HepG2 (cell line): ENCODE measurements around the gene GNAI2. TPM values are rescaled to one million over a fixed set of nuclear protein-coding genes. Genes with fewer than 3 reads are reported as not detected.
A peak's percentile ranks its signal among the peaks of the same experiment; 100 is the strongest.

Experiments used
- ATAC-seq: fragments of 200-7000 bp; cut with Tn5 transposase; 3 replicates; pipeline ENCODE4 v1.9.1; 2020; ENCODE audit warnings: mild to moderate bottlenecking, moderate library complexity
- BruUV-seq: library from RNA; stranded (reverse); fragments of 400-500 nt; replicated peaks from 2 replicates; lab custom pipeline; 2021; lab: Mats Ljungman, UMichigan
- CTCF ChIA-PET: fragments of 300-600 bp; formaldehyde crosslinking; extraction: SDS; loops from one replicate; lab custom pipeline; 2021; ENCODE audit warnings: low total read pairs, inconsistent platforms, low intra/inter-chr PET ratio; lab: Yijun Ruan, JAX
- POLR2A ChIA-PET: fragments of 350-600 bp; sonication (Branson Sonifier 250); formaldehyde crosslinking; loops from one replicate; lab custom pipeline; 2020; ENCODE audit warnings: antibody characterized with exemption, inconsistent platforms; lab: Yijun Ruan, JAX
- DNase-seq: peaks from one replicate; pipeline ENCODE4 v3.0.0-alpha.2; 2015; ENCODE audit warnings: low spot score
- FAIRE-seq: peaks from 3 replicates; lab custom pipeline; 2011; peaks lifted over from hg19 to GRCh38; lab: Jason Lieb, UNC
- H2AFZ ChIP-seq: one replicate; pipeline ENCODE4 v1.6.1; 2011; ENCODE audit warnings: low read length, inconsistent platforms
- H3K27ac ChIP-seq: fragments of 300-600 bp; 3 replicates; pipeline ENCODE4 v1.8.0; 2011; ENCODE audit warnings: mixed run types, mild to moderate bottlenecking, mixed read lengths, low read length, inconsistent platforms; ENCODE audit not compliant: insufficient read depth; ENCODE audit errors: extremely low read length
- H3K27me3 ChIP-seq, 2 experiments: fragments of 200-600 bp in 1 of 2; 2 replicates in 1 of 2; 3 replicates in 1 of 2; pipeline versions ENCODE4 v1.6.0 to v1.8.0; 2011; ENCODE audit warnings: low read length in 2 of 2, mild to moderate bottlenecking in 2 of 2, moderate library complexity in 2 of 2, inconsistent platforms in 1 of 2; ENCODE audit not compliant: insufficient read depth in 2 of 2, control insufficient read depth in 1 of 2
- H3K36me3 ChIP-seq, 2 experiments: fragments of 200-600 bp in 1 of 2; replicated peaks in 1 of 2; 2 replicates in 1 of 2; 3 replicates in 1 of 2; pipeline versions ENCODE4 v1.5.1 to v1.8.0; 2011; ENCODE audit warnings: low read length in 2 of 2, inconsistent platforms in 1 of 2; ENCODE audit not compliant: insufficient read depth in 2 of 2, control insufficient read depth in 1 of 2
- H3K4me1 ChIP-seq: 2 replicates; pipeline ENCODE4 v1.5.1; 2012; ENCODE audit warnings: low read length, inconsistent platforms; ENCODE audit not compliant: insufficient read depth
- H3K4me2 ChIP-seq: 2 replicates; pipeline ENCODE4 v1.6.0; 2011; ENCODE audit warnings: low read depth, low read length, inconsistent platforms
- H3K4me3 ChIP-seq, 3 experiments: fragments of 200-600 bp in 1 of 3; sonication (generic), shearing (Covaris generic) in 1 of 3; replicated peaks in 1 of 3; 2 replicates each; pipeline ENCODE4 v1.5.1; 2011 to 2016; ENCODE audit warnings: low read length in 3 of 3, inconsistent platforms in 2 of 3, low read depth in 2 of 3, mild to moderate bottlenecking in 2 of 3, control low read depth in 1 of 3, mixed read lengths in 1 of 3; ENCODE audit not compliant: insufficient read depth in 1 of 3
- H3K79me2 ChIP-seq: one replicate; pipeline ENCODE4 v1.6.1; 2011; ENCODE audit warnings: low read length, inconsistent platforms; ENCODE audit not compliant: insufficient read depth
- H3K9ac ChIP-seq: 2 replicates; pipeline ENCODE4 v1.6.0; 2011; ENCODE audit warnings: mild to moderate bottlenecking, low read depth, low read length, inconsistent platforms; ENCODE audit not compliant: insufficient read depth
- H3K9me3 ChIP-seq: 2 replicates; pipeline ENCODE4 v1.5.1; 2012; ENCODE audit warnings: mild to moderate bottlenecking, low read length
- H4K20me1 ChIP-seq: 2 replicates; pipeline ENCODE4 v1.6.0; 2011; ENCODE audit warnings: inconsistent platforms, mild to moderate bottlenecking, low read length, moderate library complexity; ENCODE audit not compliant: insufficient read depth
- HOXA5 ChIP-seq: sonication (generic); formaldehyde crosslinking; IDR thresholded peaks from 2 replicates; pipeline ENCODE4 v1.4.0; 2020; ENCODE audit warnings: missing genetic modification reagents
- KDM4B ChIP-seq: sonication (generic); formaldehyde crosslinking; IDR thresholded peaks from 2 replicates; pipeline ENCODE4 v1.4.0; 2020; ENCODE audit warnings: missing genetic modification reagents
- MATR3 ChIP-seq: sonication (generic); formaldehyde crosslinking; IDR thresholded peaks from 2 replicates; pipeline ENCODE4 v1.4.0; 2020; ENCODE audit warnings: missing genetic modification reagents
- NONO ChIP-seq, 2 experiments: fragments of 450-650 bp in 1 of 2; sonication (generic) in 1 of 2; formaldehyde crosslinking in 1 of 2; IDR thresholded peaks in 1 of 2; conservative IDR thresholded peaks in 1 of 2; 2 replicates each; pipeline versions ENCODE4 v1.6.1 to v1.8.0; 2017 to 2022; ENCODE audit warnings: mild to moderate bottlenecking in 1 of 2, missing genetic modification reagents in 1 of 2, moderate library complexity in 1 of 2
- ZNF180 ChIP-seq: sonication (generic); formaldehyde crosslinking; IDR thresholded peaks from 2 replicates; pipeline ENCODE4 v1.4.0; 2020; ENCODE audit warnings: low read depth, missing genetic modification reagents, borderline replicate concordance
- ZNF205 ChIP-seq: IDR thresholded peaks from 2 replicates; pipeline ENCODE4 v1.6.1; 2018; ENCODE audit warnings: missing biosample characterization, missing genetic modification reagents
- ZNF629 ChIP-seq: sonication (generic); formaldehyde crosslinking; conservative IDR thresholded peaks from 2 replicates; pipeline ENCODE4 v1.5.0; 2020; ENCODE audit warnings: missing genetic modification reagents
- ZNF788 ChIP-seq: sonication (generic); formaldehyde crosslinking; IDR thresholded peaks from 2 replicates; pipeline ENCODE4 v1.5.0; 2020; ENCODE audit warnings: mild to moderate bottlenecking, missing genetic modification reagents, borderline replicate concordance
- ZNF891 ChIP-seq: sonication (generic); formaldehyde crosslinking; IDR thresholded peaks from 2 replicates; pipeline ENCODE4 v1.5.0; 2020; ENCODE audit warnings: mild to moderate bottlenecking, missing genetic modification reagents
- WGBS: methylation state at CpG from one replicate; pipeline ENCODE4 v1.1.6; 2017; ENCODE audit warnings: low lambda C conversion rate; 5-methylcytosine and 5-hydroxymethylcytosine counted together
- in situ Hi-C: cut with HindIII; loops from 2 replicates; pipeline ENCODE4 v1.10.0; 2017; ENCODE audit warnings: low pct_unique_long_range_greater_than_20kb; ENCODE audit not compliant: extremely low pct_ligation_motif_present
- intact Hi-C: fragments of 100-400 bp; cut with micrococcal nuclease; formaldehyde crosslinking; loops from one replicate; pipeline ENCODE4 v1.10.0; 2022; ENCODE audit not compliant: unreplicated experiment
- polyA plus RNA-seq, 8 experiments: library from polyadenylated mRNA; depleted of rRNA in 3 of 8; stranded (reverse) in 7 of 8; unstranded in 1 of 8; fragments of >200 nt; fragmentation: Illumina TruSeq in 4 of 8; extraction: Trizol in 4 of 8; gene quantifications; 2 replicates each; pipeline versions ENCODE4 v1.2.1 to v1.2.3, GENCODE V29; 2011 to 2016; ENCODE audit warnings: low read depth in 4 of 8, missing spikeins in 1 of 8, mixed read lengths in 1 of 8; ENCODE audit not compliant: insufficient read depth in 1 of 8
- total RNA-seq, 5 experiments: library from RNA; depleted of rRNA; stranded (reverse); fragments of >200 nt; fragmentation: Illumina TruSeq; extraction: Trizol; gene quantifications; 2 replicates each; pipeline ENCODE4 v1.2.3, GENCODE V29; 2016; ENCODE audit warnings: low read depth in 1 of 5
- TF ChIP-seq, protein P1 (sequence below): sonication (generic); formaldehyde crosslinking; IDR thresholded peaks from 2 replicates; pipeline ENCODE4 v1.4.0; 2020; ENCODE audit warnings: missing genetic modification reagents
- TF ChIP-seq, protein P2 (sequence below): IDR thresholded peaks from 2 replicates; pipeline ENCODE4 v1.6.1; 2016; ENCODE audit warnings: mild to moderate bottlenecking
- TF ChIP-seq, protein P3 (sequence below): fragments of 450-650 bp; IDR thresholded peaks from 2 replicates; pipeline ENCODE4 v1.6.1; 2016

The GNAI2 gene
- total and polyA plus RNA-seq, 2 of the 13 experiments (the other 11 are each of a cell fraction or from before 2014, with no cell fraction given): 51.1 to 66.2 TPM

DNA sequence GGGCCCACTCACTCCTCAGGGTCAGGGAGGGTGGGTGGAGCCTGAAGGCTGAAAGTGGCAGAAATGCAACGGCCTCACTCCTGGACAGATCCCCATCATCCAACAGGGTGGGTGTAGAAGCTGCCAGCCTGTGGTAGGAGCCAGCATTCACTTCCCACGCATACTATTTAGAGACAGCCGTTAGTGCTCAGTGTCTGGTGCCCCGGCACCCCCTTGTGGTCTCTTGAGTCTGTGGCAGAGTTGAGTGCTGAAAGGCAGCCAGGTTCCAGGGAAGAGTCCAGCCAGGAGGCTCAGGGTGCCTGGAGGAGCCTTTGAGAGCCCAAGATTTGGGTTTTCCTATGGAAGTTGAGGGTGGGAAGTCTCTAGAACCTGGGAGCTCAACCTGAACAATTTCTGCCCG lies 46.7 kb upstream of the GNAI2 start (continued):
- TF ChIP-seq MATR3 (CRISPR knock-in tag): no peak
- no peak for TF ChIP-seq KDM4B (CRISPR knock-in tag)
- TF ChIP-seq ZNF180 (CRISPR knock-in tag): no peak
- TF ChIP-seq ZNF205: no peak
- TF ChIP-seq ZNF891 (CRISPR knock-in tag): no peak; the same call in 1 of the 2 replicates
- no peak for TF ChIP-seq ZNF629
- TF ChIP-seq, protein P1, sequence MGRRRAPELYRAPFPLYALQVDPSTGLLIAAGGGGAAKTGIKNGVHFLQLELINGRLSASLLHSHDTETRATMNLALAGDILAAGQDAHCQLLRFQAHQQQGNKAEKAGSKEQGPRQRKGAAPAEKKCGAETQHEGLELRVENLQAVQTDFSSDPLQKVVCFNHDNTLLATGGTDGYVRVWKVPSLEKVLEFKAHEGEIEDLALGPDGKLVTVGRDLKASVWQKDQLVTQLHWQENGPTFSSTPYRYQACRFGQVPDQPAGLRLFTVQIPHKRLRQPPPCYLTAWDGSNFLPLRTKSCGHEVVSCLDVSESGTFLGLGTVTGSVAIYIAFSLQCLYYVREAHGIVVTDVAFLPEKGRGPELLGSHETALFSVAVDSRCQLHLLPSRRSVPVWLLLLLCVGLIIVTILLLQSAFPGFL (CRISPR knock-in tag): no peak
- TF ChIP-seq, protein P2, sequence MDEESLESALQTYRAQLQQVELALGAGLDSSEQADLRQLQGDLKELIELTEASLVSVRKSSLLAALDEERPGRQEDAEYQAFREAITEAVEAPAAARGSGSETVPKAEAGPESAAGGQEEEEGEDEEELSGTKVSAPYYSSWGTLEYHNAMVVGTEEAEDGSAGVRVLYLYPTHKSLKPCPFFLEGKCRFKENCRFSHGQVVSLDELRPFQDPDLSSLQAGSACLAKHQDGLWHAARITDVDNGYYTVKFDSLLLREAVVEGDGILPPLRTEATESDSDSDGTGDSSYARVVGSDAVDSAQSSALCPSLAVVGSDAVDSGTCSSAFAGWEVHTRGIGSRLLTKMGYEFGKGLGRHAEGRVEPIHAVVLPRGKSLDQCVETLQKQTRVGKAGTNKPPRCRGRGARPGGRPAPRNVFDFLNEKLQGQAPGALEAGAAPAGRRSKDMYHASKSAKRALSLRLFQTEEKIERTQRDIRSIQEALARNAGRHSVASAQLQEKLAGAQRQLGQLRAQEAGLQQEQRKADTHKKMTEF (CRISPR knock-in tag): 0 out of 2 replicates have a peak, but pooled peaks have one; percentile 43

DNA sequence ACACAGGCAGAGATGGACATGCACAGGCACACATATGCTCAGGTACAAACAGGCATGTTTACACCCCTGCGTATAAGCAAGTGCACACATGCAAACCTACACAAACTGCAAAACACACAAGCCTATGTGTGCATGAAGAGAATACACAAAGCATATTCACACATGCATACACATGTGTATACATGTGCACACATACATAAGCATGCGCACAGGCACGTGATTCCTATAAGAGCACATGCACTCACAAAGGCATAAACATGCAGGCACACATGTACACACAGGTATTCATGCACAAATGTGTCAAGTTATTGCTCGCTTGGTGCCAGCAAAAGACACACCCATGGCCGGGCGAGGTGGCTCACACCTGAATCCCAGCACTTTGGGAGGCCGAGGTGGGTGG lies 46.0 kb upstream of the GNAI2 start:
- intact Hi-C loops: loop anchor here (1.0 to 5.0 kb wide), 3 partner anchors 35 to 82 kb away; partner anchors contain the start of gene SEMA3F
- H3K4me3 ChIP-seq: no peak overlapping the region
- no peak overlapping the region for H3K27ac ChIP-seq
- H3K36me3 ChIP-seq: peaks cover 0 to 5% of the 10 kb centered on the region in 2 experiments; a peak in 2 of 5 replicates
- POLR2A ChIA-PET: interaction anchor here (0.7 to 3.2 kb wide), 7 partner anchors 10 to 70 kb away, joined by 3 to 14 read pairs (median 6); no protein-coding TSS in a partner anchor
- DNase-seq: no peak
- H3K4me1 ChIP-seq: peaks cover 28% of the 10 kb centered on the region
- no peak overlapping the region for H3K4me2 ChIP-seq
- no peak for FAIRE-seq
- H3K79me2 ChIP-seq: no peaks in the 10 kb centered on the region
- WGBS: 79% methylated on average over 7 of the region's 7 CpGs
- no peaks in the 10 kb centered on the region for H3K9me3 ChIP-seq
- H3K9ac ChIP-seq: no peak overlapping the region
- H2AFZ ChIP-seq: no peak overlapping the region
- peaks cover 4% of the 10 kb centered on the region for H4K20me1 ChIP-seq
- TF ChIP-seq ZNF788 (0 out of 2 replicates have a peak, but pooled peaks have one; percentile 11), HOXA5 (CRISPR knock-in tag) (no peak), NONO (IDR thresholded peaks at IDR 0.05) (no peak), NONO (CRISPR knock-in tag; conservative IDR thresholded peaks at IDR 0.05) (0 out of 2 replicates have a peak, but pooled peaks have one; percentile 19)
- TF ChIP-seq, protein P3, sequence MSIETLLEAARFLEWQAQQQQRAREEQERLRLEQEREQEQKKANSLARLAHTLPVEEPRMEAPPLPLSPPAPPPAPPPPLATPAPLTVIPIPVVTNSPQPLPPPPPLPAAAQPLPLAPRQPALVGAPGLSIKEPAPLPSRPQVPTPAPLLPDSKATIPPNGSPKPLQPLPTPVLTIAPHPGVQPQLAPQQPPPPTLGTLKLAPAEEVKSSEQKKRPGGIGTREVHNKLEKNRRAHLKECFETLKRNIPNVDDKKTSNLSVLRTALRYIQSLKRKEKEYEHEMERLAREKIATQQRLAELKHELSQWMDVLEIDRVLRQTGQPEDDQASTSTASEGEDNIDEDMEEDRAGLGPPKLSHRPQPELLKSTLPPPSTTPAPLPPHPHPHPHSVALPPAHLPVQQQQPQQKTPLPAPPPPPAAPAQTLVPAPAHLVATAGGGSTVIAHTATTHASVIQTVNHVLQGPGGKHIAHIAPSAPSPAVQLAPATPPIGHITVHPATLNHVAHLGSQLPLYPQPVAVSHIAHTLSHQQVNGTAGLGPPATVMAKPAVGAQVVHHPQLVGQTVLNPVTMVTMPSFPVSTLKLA: peak; percentile 93
- TF ChIP-seq, all 625 proteins: peak for 3
- no TSS peak for BruUV-seq
- no peaks in the 10 kb centered on the region for H3K27me3 ChIP-seq
- in situ Hi-C loops: loop anchor here (5.0 to 10.0 kb wide), 3 partner anchors 37 to 85 kb away; partner anchors contain the start of gene LSMEM2
- CTCF ChIA-PET: interaction anchor here (1.2 to 3.0 kb wide), 5 partner anchors 35 to 69 kb away, joined by 4 to 50 read pairs (median 13); partner anchors contain the start of gene SEMA3F
- no peak for ATAC-seq
